Naive thymus-derived CD4-positive, alpha-beta T cell (primary cell): ENCODE data around the gene PID1. TPM values are rescaled to one million over a fixed set of nuclear protein-coding genes. Genes with fewer than 3 reads are reported as not detected.

Source experiments
- ATAC-seq: fragments of 150-1000 bp; cut with Tn5 transposase; 2 replicates; pipeline ENCODE4 v1.10.0; 2021; ENCODE audit warnings: mild to moderate bottlenecking, moderate library complexity
- CTCF ChIA-PET: fragments of 350-600 bp; sonication (Branson Sonifier 250); formaldehyde crosslinking; loops from one replicate; lab custom pipeline; 2021; ENCODE audit warnings: antibody characterized with exemption; lab: Charles Lee
- POLR2A ChIA-PET: fragments of 350-600 bp; sonication (Branson Sonifier 250); formaldehyde crosslinking; loops from one replicate; lab custom pipeline; 2021; ENCODE audit warnings: antibody characterized with exemption, inconsistent platforms; lab: Charles Lee
- DNase-seq, 9 donors: peaks; one replicate each; pipeline versions ENCODE4 v3.0.0 to v3.0.0-alpha.2; 2020 to 2022; ENCODE audit warnings: mixed read lengths in 1 of 9
- H3K27ac ChIP-seq: one replicate; pipeline ENCODE4 v1.7.0; 2013; ENCODE audit warnings: mild to moderate bottlenecking, low read depth, low read length, moderate library complexity
- H3K27me3 ChIP-seq, 2 donors: one replicate each; pipeline ENCODE4 v1.7.0; 2013; ENCODE audit warnings: low read length in 2 of 2, mild to moderate bottlenecking in 2 of 2, moderate library complexity in 2 of 2; ENCODE audit not compliant: control insufficient read depth in 2 of 2, insufficient read depth in 2 of 2
- H3K36me3 ChIP-seq, 3 experiments: 1 replicate in 2 of 3; 2 replicates in 1 of 3; pipeline ENCODE4 v1.7.0; 2013; ENCODE audit warnings: low read length in 3 of 3, mild to moderate bottlenecking in 3 of 3, moderate library complexity in 1 of 3; ENCODE audit not compliant: insufficient read depth in 3 of 3, control insufficient read depth in 2 of 3
- H3K4me1 ChIP-seq, 2 donors: one replicate each; pipeline ENCODE4 v1.7.0; 2013; ENCODE audit warnings: low read length in 2 of 2, mild to moderate bottlenecking in 2 of 2, moderate library complexity in 1 of 2; ENCODE audit not compliant: control insufficient read depth in 2 of 2, insufficient read depth in 2 of 2
- H3K4me3 ChIP-seq: 2 replicates; pipeline ENCODE4 v1.7.0; 2013; ENCODE audit warnings: mild to moderate bottlenecking, low read length
- H3K9me3 ChIP-seq, 3 experiments: 1 replicate in 2 of 3; 2 replicates in 1 of 3; pipeline ENCODE4 v1.7.0; 2013; ENCODE audit warnings: low read length in 3 of 3; ENCODE audit not compliant: control insufficient read depth in 2 of 3
- H3K27ac Mint-ChIP-seq, 9 donors: one replicate each; pipeline ENCODE4 v1.8.0; 2020 to 2022; ENCODE audit warnings: mixed read lengths in 9 of 9, mild to moderate bottlenecking in 8 of 9, moderate library complexity in 5 of 9, inconsistent platforms in 2 of 9
- H3K27me3 Mint-ChIP-seq, 5 donors: one replicate each; pipeline ENCODE4 v1.8.0; 2021 to 2022; ENCODE audit warnings: mixed read lengths in 5 of 5, mild to moderate bottlenecking in 1 of 5
- H3K36me3 Mint-ChIP-seq, 5 donors: one replicate each; pipeline ENCODE4 v1.8.0; 2020 to 2022; ENCODE audit warnings: mixed read lengths in 5 of 5, mild to moderate bottlenecking in 3 of 5, inconsistent platforms in 1 of 5
- H3K4me1 Mint-ChIP-seq, 7 donors: one replicate each; pipeline ENCODE4 v1.8.0; 2020 to 2022; ENCODE audit warnings: mixed read lengths in 7 of 7, mild to moderate bottlenecking in 3 of 7, inconsistent platforms in 1 of 7
- H3K4me3 Mint-ChIP-seq, 10 donors: one replicate each; pipeline ENCODE4 v1.8.0; 2020 to 2022; ENCODE audit warnings: mild to moderate bottlenecking in 10 of 10, mixed read lengths in 10 of 10, moderate library complexity in 6 of 10, inconsistent platforms in 2 of 10
- H3K9me3 Mint-ChIP-seq, 11 donors: one replicate each; pipeline ENCODE4 v1.8.0; 2020 to 2022; ENCODE audit warnings: mixed read lengths in 11 of 11, mild to moderate bottlenecking in 4 of 11, inconsistent platforms in 1 of 11, moderate library complexity in 1 of 11
- intact Hi-C, 2 donors: fragments of 100-400 bp; cut with micrococcal nuclease; formaldehyde crosslinking; loops; one replicate each; pipeline ENCODE4 v1.15.1; 2023
- polyA plus RNA-seq, 2 donors: library from polyadenylated mRNA; unstranded; fragments of 300-500 nt; fragmentation: Illumina TruSeq; gene quantifications; one replicate each; pipeline ENCODE4 v1.2.3, GENCODE V29; 2021
- total RNA-seq, 6 experiments: library from RNA in 5 of 6; stranded (reverse) in 5 of 6; gene quantifications; 1 replicate in 5 of 6; 2 replicates in 1 of 6; pipeline ENCODE4 v1.2.3 and lab custom pipeline; 2021 to 2026

The PID1 gene, protein sequence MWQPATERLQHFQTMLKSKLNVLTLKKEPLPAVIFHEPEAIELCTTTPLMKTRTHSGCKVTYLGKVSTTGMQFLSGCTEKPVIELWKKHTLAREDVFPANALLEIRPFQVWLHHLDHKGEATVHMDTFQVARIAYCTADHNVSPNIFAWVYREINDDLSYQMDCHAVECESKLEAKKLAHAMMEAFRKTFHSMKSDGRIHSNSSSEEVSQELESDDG
- total RNA-seq (1 to 10 TPM in 3 of 5 experiments, under 1 TPM in 1, not detected in 1; 0.62 to 5.3 (median 3.0) TPM), polyA plus RNA-seq (under 1 TPM in 1 of 2 donors, not detected in 1; 0.07 TPM), total RNA-seq (lab: John Stamatoyannopoulos, UW) (not detected)

DNA sequence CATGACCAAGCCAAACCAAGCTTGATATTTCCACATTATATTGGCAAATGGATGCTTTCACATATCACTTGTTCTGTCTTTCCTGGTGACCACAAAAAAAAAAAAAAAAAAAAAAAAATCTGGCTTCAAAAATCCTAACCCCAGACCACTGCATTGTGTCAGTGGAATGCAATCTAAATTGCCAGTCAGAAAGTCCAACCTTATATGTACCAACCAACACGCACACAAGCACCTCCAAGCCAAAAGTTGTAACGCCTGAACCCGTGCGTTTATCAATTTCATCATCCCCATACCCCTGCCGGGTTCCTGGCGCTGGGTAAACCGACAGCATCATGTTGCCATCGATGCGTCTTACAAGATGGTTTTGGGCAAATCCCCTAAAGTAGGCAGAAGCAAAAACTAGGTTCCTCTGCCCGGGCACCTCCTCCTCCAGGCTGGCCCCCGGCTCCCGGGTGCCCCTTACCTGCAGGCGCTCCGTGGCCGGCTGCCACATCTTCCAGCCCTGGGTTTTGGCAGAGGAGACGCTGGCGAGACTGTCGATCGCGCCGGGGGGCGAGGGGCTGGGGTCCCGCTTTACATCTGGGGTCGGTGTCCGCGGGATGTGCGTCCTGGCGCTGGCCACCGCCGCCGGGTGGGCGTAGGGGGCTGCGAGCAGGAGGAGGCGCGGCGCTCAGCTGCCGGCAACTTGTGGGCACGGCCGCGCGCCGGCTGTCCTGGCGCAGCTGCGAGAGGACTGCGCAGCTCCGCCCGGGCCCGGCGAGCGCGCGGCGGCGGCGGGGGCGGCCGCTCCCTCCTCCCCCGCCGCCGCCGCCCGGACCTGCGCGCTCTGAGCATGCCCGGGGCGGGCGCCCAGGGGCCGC is at the start of gene PID1:
PID1 (minus strand) TSS at position 737 of the 860 bp plus-strand sequence; CDS start at position 493, 244 bp downstream.
- Mint-ChIP-seq H3K36me3 (no peaks in the 10 kb centered on the region), H3K27me3 (peaks cover 18 to 37% (median 30%) of the 10 kb centered on the region in 5 donors), H3K4me1 (no peaks in the 10 kb centered on the region), H3K9me3 (peaks cover 0 to 4% (median 0%) of the 10 kb centered on the region in 11 donors), H3K27ac (no peak within 1 kb of the TSS), H3K4me3 (no peak within 1 kb of the TSS)
- DNase-seq (no peak), ATAC-seq (peak; percentile 55)
- H3K4me3 ChIP-seq, result no peak within 1 kb of the TSS
- intact Hi-C loops, result loop anchor here in 1 of 2 donors (5.0 kb wide), 1 partner anchor 1223 kb away; no protein-coding TSS in a partner anchor
- H3K27ac ChIP-seq, result no peak within 1 kb of the TSS
- H3K27me3 ChIP-seq, result no peaks in the 10 kb centered on the region
- H3K36me3 ChIP-seq, result no peaks in the 10 kb centered on the region
- no peaks in the 10 kb centered on the region for H3K4me1 ChIP-seq
- ChIA-PET POLR2A (no interaction called here), CTCF (no interaction called here)
- H3K9me3 ChIP-seq, result no peaks in the 10 kb centered on the region

DNA sequence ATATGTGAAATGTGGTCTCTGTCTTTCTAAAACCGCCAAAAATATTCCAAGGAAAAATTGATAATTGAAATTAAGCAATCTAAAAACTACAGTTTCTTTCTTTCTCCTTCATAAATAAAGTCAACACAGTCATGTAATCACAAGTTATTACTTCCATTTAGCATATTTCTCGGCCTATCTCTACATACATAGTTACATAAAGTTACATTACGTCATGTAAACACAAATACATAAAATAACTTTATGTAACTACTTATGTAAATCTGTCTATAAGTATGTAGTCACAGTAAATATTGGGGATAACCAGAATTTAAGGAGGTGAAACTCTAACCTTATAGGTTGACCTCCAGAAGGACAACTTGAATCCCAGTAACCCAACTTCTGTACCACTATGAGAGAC is 48.5 kb upstream of the PID1 start:
- DNase-seq, result no peak
- Histone ChIP-seq H3K36me3 (no peaks in the 10 kb centered on the region), H3K27ac (no peak overlapping the region), H3K4me1 (no peaks in the 10 kb centered on the region), H3K27me3 (no peaks in the 10 kb centered on the region), H3K9me3 (no peaks in the 10 kb centered on the region), H3K4me3 (no peak overlapping the region)
- Mint-ChIP-seq H3K4me1 (peaks cover 0 to 2% (median 0%) of the 10 kb centered on the region in 7 donors), H3K4me3 (no peak overlapping the region), H3K36me3 (no peaks in the 10 kb centered on the region), H3K27ac (no peak overlapping the region), H3K9me3 (peaks cover 0 to 9% (median 4%) of the 10 kb centered on the region in 11 donors), H3K27me3 (peaks cover 0 to 23% (median 4%) of the 10 kb centered on the region in 5 donors)
- ChIA-PET CTCF (no interaction called here), POLR2A (interaction anchor here (1.0 kb wide), 1 partner anchor 10 kb away, joined by 3 read pairs; no protein-coding TSS in a partner anchor)
- no peak for ATAC-seq
- intact Hi-C loops, result no loop called here

DNA sequence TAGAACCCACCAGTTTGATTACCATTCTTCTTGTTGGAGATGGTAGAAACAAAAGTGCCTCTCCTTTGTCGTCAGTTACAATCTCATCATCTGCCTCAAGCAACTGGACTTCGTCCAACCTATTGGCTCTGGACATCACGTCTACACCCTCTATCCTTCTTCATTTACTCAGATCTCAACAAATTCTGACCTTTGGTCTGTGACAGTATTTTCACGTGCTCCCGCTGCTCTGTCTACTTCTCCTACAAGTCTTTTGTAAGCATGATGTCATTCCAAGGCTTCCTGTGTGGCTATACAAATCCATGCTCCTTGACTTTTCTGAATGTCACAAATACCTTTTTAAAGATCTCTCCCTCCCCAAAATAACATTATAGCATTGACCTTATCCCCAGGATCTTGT is 43.0 kb upstream of the PID1 start:
- H3K4me1 Mint-ChIP-seq, result peaks cover 0 to 1% (median 0%) of the 10 kb centered on the region in 7 donors
- Histone ChIP-seq H3K36me3 (no peaks in the 10 kb centered on the region), H3K27me3 (no peaks in the 10 kb centered on the region), H3K4me3 (no peak overlapping the region), H3K9me3 (no peaks in the 10 kb centered on the region), H3K27ac (no peak overlapping the region), H3K4me1 (no peaks in the 10 kb centered on the region)
- ChIA-PET POLR2A (no interaction called here), CTCF (no interaction called here)
- ATAC-seq, result no peak
- no peak for DNase-seq
- no peak overlapping the region for H3K27ac Mint-ChIP-seq
- intact Hi-C loops, result no loop called here
- no peaks in the 10 kb centered on the region for H3K36me3 Mint-ChIP-seq
- H3K27me3 Mint-ChIP-seq, result peaks cover 0 to 8% (median 0%) of the 10 kb centered on the region in 5 donors
- H3K9me3 Mint-ChIP-seq, result peaks cover 0 to 7% (median 0%) of the 10 kb centered on the region in 11 donors
- no peak overlapping the region for H3K4me3 Mint-ChIP-seq

DNA sequence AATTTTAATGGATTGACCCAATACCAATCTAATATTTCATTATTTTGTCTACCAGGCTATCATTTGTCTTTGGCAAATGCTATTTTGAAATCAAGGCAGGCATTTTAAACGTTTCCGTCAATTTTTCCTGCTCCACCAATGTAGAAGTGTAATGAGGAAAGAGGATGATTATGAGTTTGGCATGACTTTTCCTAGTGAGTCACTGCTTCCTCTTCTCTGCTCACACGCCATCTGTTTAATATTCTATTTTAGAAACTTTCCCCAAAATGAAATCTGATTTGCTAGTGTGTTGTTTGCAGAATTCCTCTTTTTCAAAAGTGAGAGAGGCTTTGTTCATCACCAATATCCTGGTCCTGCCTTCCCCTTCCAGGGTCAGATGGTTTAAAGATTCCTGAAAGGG is 42.5 kb upstream of the PID1 start:
- Mint-ChIP-seq H3K9me3 (peaks cover 0 to 7% (median under 1%) of the 10 kb centered on the region in 11 donors), H3K27ac (no peak overlapping the region), H3K4me3 (no peak overlapping the region), H3K27me3 (peaks cover 0 to 4% (median 0%) of the 10 kb centered on the region in 5 donors), H3K4me1 (peaks cover 0 to 1% (median 0%) of the 10 kb centered on the region in 7 donors), H3K36me3 (no peaks in the 10 kb centered on the region)
- H3K9me3 ChIP-seq, result no peaks in the 10 kb centered on the region
- no peaks in the 10 kb centered on the region for H3K4me1 ChIP-seq
- H3K4me3 ChIP-seq, result no peak overlapping the region
- H3K27ac ChIP-seq, result no peak overlapping the region
- POLR2A ChIA-PET, result no interaction called here
- DNase-seq, result no peak
- no peaks in the 10 kb centered on the region for H3K36me3 ChIP-seq
- intact Hi-C loops, result no loop called here
- peak; percentile 55 for ATAC-seq
- CTCF ChIA-PET, result no interaction called here
- no peaks in the 10 kb centered on the region for H3K27me3 ChIP-seq

DNA sequence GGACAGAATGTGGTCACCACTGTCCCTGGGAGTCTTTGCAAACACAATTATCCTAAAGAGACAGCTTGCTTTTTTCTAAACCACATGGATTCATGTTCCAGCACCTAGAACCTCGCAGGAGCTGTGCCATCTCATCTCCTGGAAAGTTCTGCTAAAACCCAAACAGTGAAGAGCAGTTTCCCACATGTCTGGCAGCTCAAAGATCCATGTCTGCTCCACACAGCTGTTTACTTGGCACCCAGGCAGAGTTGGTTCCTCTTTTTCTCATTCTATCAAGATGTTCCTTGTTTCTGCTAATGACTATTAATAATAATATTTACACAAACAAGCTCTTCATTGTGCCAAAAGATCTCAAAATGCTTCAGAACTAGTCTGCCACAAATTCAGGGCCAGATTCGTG is 30.1 kb upstream of the PID1 start:
- no peaks in the 10 kb centered on the region for H3K4me1 Mint-ChIP-seq
- no peaks in the 10 kb centered on the region for H3K36me3 Mint-ChIP-seq
- DNase-seq, result no peak
- H3K9me3 Mint-ChIP-seq, result peaks cover 0 to 12% (median 0%) of the 10 kb centered on the region in 11 donors
- Histone ChIP-seq H3K9me3 (no peaks in the 10 kb centered on the region), H3K27me3 (no peaks in the 10 kb centered on the region), H3K4me1 (no peaks in the 10 kb centered on the region), H3K4me3 (no peak overlapping the region), H3K36me3 (no peaks in the 10 kb centered on the region), H3K27ac (no peak overlapping the region)
- ChIA-PET POLR2A (no interaction called here), CTCF (no interaction called here)
- intact Hi-C loops, result no loop called here
- H3K27me3 Mint-ChIP-seq, result peaks cover 0 to 5% (median 0%) of the 10 kb centered on the region in 5 donors
- peak; percentile 39 for ATAC-seq
- H3K4me3 Mint-ChIP-seq, result no peak overlapping the region
- no peak overlapping the region for H3K27ac Mint-ChIP-seq

DNA sequence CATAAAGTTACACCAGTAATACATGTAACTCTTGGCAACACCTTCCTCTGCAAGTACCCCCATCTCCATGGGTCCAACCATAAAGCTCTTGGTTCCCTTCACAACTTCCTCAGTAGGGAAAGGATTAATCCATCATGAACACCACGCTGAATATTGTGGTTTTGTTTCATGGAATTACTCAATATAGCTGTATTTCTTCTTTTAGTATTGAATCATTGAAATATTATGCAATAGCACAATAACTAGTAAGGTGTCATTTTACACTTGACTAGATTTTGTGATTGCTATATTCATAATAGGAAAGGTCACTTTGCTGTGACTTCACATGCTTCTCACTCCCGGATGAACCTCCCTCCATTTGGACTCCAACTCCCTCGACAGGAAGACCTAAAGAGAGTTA is 29.7 kb upstream of the PID1 start:
- ATAC-seq (peak; percentile 72), DNase-seq (no peak)
- H3K27me3 Mint-ChIP-seq, result peaks cover 0 to 5% (median 0%) of the 10 kb centered on the region in 5 donors
- no peak overlapping the region for H3K27ac Mint-ChIP-seq
- no peaks in the 10 kb centered on the region for H3K36me3 Mint-ChIP-seq
- H3K36me3 ChIP-seq, result no peaks in the 10 kb centered on the region
- intact Hi-C loops, result no loop called here
- no peaks in the 10 kb centered on the region for H3K4me1 Mint-ChIP-seq
- H3K4me3 Mint-ChIP-seq, result no peak overlapping the region
- H3K9me3 Mint-ChIP-seq, result peaks cover 0 to 12% (median 0%) of the 10 kb centered on the region in 11 donors
- ChIA-PET POLR2A (no interaction called here), CTCF (no interaction called here)
- H3K9me3 ChIP-seq, result no peaks in the 10 kb centered on the region
- no peaks in the 10 kb centered on the region for H3K4me1 ChIP-seq
- no peak overlapping the region for H3K4me3 ChIP-seq
- no peaks in the 10 kb centered on the region for H3K27me3 ChIP-seq
- no peak overlapping the region for H3K27ac ChIP-seq
